NCI-H2107 (cell line): Measurements from ENCODE around the gene PITPNM3.

Source experiments
- DNase-seq: peaks from one replicate; lab custom pipeline; 2025; lab: John Stamatoyannopoulos, UW

Gene PITPNM3

DNA sequence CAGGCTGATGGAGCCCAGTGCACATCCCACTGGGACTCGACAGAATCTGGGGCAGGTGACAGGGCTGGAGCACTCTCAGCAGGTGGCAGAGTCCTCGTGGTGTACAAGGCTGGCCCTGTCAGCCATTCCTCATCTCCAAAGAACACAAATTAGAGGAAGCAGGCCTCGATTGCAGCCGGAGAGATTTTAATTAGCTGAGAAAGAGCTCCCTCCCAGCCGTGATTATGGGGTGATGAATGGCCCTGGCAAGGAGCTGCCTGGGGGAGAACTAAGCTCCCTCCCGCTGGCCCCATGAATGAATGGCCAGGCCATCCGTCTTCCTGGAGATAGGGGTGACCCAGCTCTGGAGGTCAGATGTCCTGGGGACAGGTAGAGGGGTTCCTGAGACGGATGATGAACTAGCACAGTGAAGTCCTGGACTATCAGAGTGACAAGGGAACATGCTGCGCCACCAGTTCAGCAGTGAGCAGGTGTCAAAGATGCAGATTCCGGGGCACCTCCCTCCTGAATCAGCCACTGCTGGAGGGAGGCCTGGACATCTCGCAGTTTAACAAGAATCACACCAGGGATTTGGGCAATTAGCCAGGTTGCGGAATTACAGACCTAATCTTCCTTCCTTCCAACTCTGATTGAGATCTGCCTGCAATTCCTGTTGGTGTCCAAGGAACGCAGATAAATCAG, 76.6 kb downstream of the PITPNM3 start:
- no peak for DNase-seq

DNA sequence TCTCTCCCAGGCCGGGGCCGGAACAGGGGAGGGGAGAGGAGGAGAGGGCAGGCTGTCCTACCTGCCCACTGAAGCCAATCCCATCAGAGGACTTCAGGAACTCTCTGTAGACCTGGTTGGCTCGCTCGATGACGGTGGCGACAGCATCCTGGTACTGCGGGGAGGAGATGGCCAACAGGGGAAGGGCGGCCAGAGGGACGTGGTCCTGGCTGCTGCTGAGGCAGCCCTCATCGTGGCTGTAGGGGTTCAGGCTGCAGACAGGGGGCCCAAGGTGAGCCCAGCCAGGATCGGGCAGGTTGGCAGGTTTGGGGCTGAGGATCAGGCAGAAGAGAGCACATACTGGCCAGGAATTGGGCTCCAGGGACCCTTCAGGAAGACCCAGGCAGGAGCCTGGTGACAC, 77.9 kb downstream of the PITPNM3 start:
- DNase-seq: no peak

DNA sequence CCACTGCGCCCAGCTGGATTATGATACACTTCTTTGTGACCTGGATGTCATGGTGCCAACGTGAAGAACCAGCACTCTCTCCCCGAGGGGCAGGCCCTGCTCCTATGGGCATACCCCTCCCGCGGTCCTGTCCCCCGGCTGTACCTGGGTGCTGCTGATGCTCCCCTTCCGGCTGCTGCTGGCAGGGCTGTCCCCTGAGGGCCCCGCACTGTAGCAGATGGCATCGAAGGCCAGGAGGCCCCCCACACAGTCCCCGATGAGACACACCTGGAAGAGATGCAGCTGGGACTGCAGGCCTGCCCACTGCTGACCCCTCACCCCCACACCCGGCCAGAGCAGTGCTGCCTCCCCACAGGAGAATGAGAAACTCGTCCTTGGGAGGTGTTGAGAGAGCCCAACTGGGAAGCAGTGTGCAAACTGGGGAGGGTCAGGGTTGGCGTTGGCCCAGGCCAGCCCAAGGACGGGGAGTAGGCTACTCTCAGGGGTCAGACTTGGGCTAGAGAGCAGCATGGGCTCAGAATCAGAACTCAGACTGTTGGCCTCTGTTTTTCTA, 78.4 kb downstream of the PITPNM3 start:
- no peak for DNase-seq

DNA sequence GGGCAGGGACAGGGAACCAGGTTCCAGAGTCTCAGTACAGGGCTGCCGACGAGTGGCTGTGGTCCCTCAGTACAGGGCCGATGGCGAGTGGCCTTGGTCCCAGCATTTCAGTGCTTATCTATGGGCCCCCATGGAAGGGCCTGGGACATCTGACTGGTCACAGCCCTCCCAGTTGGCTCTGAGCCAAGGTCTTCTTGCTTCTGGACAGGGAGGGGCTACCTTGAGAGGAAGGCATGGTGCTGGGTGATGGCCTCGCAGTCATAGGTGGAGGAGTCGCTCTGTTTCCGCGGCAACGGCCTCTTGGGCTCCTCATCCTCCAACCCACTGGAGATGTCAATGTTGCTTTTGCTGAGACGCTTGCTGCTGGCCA, 79.6 kb downstream of the PITPNM3 start:
- no peak for DNase-seq

DNA sequence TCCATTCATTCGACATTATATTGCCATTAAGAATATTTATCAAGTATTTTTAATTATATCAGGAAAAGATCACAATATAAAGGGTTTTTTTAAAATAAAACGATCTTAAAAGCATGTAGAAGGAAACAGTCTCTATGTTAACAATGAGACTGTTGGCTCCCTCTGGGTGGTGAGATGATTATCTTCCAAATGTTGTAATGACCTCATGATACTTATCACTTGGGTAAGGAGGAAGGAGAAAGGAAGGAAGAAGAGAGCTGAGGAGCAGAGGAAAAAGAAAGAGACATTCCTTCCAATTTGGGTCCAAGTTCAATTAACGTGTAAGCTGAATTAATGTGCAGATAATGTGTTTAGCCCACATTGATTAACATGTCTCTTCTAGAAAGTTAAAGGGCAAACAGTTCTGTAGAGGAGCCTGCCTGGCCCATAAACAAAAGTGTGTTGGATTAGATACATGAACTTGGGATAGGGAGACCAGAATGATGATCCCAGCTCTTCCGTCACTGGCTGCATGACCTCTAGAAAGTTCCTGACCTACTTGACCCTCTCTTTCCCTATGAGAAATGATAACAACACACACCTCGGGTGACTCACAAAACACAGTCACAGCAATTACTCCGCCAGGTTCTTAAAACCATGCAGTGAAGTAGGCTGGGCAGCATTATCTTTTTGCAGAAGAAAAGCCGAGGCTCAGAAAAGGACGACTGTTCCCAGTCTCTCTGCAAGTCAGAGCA, 80.1 kb downstream of the PITPNM3 start:
- no peak for DNase-seq

DNA sequence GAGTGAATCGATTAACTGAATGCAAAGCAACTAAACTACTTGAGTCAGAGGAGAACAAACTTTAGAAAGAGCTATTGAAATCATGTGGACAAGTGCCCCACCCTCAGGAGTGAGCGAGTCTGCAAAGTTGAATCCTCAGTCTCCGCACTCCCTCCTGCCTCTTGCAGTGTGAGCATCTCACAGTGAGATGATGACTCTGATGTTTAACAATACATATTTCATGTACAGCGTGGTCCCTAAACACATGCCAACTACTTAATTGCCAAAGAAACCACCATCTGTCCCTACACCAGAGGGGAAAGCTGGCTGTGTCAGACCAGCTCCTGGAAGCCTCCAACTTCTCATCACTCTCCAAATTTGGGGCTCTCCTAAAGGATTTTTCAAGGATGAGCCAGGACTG, 80.9 kb downstream of the PITPNM3 start:
- no peak for DNase-seq

DNA sequence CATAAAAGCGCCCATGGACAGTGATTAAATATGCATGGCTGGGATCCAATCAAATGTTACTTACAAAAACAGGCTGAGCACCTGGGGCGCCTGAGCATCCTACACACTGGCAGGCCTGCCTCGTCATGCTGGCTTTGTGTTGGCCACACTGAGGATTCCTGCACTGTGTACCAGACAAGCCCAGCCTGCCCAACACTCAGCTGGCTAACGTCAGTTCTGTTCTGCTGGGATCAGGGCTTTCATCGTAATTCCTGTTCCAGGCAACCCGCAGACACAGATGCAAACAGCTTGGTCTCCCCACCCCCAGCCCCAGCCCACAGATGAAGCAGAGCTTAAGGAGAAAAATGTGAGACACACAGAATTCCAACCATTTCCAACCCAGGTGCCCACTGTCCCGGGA, 81.4 kb downstream of the PITPNM3 start:
- DNase-seq: no peak

DNA sequence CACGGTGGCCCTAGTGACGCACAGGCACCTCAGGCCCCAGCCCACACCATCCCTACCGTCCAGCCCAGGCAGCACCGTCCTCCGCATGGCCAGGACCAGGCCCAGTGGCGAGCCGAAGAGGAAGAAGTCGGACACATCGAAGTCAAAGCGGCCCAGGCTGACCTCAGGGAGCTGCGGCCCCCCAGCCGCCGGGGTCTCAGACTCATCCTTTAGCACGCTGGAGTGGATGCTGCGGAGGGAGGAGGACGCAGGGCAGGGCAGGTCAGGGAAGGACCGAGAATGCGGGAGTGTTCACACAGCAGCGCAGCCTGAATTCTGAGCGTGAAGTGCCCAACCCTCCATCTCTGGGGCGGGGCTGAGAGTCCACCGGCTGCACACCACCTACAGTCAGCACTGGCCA, 82.0 kb downstream of the PITPNM3 start:
- no peak for DNase-seq

DNA sequence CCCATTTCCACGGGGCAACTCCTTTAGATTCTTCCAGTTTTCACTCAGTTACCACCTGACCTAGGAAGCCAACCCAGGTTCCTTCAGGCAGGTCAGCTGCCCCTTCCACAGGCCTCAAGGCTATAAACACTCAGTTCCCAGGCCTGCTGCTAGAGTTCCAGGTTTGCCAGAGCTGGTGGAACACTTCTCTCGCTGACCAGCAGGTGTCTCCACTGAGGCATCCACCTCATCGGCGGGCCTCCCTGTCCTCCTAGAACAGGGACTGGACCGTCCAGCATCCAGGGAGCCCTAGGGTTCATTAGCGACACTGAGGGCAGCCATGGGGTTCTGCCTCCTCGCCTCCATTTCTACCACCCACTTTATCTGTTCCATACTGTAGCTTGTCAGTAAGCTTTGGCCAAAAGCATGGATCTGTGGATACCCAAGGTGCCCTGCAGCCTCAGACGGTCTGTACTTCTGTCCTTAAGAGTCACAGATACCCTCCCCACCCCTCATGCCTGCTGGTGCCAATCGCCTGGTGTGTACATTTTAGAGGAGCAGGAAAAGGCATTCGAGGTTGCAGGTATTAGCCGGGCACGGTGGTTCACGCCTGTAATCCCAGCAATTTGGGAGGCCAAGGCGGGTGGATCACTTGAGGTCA, 83.1 kb downstream of the PITPNM3 start:
- no peak for DNase-seq

DNA sequence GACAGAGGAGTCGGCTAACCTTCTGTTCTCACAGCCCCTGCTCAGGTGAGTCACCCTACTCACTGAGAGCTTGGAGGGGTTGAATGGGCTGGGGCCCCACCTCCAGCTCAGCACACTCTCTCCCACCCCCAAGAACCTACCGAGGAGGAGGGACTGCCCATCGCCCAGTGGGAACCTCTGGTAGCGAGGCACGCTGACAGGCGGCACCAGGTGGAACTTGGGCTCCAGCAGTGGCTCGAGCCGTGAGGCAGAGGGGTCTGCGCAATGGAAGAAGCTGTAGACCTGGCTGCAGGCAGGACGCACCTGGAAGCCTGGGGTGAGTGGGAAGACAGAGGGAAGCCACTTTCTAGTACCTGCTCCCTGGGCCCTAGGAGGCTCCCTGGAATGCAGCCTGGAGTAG, 83.8 kb downstream of the PITPNM3 start:
- DNase-seq: no peak

DNA sequence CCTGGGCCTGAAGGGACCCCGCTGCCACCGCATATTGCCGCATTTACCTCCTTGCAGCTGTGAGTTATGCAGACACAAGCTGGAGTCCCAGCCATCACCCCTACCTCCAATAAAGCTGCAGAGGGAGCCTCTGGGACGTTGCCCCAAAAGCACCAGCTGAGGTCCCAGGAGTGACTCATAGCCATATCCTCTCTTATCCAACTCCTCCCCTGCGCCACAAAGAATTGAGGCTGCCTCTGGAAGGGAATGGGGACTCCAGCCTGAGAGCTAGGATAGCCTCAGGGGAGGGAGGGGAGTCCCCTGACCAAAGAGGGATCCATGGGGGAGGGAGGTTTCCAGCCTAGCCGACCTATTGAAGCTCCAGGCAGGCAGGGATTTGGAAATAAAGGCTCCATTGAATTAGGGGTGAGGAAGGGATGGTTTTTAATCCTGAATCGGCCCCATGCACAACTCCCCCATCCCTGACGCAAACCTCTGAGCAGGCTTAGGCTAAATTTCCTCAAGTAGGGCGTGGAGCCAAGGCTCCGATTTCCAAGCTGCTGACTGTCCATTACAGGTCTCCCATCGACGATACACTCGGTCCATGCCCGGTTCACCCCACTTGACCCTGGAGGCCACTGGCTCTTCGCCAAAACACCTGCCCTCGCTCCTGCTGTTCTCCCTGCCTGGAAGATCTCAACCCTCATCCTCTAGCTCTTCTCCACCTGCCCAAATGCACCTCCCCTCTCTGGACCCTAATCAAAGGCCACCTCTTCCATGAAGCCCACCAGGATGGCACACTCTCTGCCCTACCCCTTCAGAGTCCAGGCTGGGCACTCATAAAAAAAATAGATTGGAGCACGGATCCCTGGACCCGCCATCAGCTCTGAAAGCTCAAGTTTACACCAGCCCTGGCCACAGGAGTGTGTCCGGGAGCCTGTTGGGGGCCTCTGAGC, 84.6 kb downstream of the PITPNM3 start:
- no peak for DNase-seq

DNA sequence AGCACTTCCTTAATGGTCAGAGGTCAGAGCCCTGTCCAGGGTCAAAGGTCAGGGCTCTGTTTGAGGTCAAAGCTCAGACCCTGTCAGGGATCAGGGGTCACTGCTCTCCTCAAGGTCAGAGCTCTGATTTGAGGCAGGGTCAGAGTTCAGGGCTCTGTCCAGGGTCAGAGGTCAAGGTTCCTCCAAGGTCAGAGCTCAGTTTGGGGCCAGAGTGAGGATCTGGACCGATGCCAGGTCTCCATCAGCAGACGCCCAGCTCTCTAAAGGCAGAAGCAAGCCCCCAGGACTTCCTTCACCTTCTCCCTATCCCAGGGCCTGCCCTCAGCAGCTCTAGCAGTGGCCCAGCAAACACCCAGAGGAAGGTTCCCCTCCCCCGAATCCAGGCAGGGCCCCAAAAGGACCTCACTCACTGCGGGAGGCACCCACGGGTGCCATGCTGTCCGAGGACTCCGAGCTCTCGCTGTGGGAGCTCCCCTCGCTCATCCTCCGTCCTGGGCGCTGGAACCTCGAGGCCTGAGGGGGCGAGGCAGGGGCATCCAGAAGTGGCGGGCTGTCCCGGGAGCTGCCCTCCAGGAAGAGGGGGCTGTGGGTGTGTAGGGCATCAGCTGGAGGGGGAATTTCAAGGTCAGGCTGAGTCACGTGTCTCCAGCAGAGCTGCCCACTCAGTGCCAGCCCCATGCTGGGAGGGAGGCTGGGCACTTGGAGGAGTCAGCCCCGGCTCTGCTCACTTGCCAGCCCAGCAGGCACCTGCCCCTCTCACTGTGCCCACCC, 85.4 kb downstream of the PITPNM3 start:
- DNase-seq: no peak

DNA sequence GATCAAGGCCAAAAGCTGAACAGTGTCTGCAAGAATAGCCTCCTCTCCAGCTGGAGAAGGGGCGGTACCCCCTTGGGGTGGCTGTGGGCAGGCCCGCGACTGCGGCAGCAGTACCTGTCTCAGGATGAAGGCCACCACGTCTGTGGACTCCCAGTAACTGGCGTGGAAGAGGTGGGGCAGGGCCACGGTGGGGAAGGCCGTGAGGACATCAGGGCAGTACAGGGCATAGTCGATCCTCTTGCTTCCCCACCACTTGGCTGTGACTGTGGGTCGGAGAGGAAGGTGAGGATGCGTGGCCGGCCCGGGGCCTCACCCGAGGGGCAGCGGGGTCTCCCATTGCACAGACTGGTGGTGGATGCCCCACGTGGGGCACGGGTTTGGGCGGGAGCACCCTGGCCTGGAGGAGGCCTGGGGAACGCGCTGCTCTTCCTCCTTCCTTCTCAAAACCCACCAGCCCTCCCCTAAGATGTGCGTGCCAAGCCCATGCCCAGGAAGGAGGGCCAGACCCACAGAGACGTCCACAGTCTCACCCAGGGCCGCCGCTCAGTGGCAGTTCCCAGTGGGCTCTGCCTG, 86.1 kb downstream of the PITPNM3 start:
- DNase-seq: no peak

DNA sequence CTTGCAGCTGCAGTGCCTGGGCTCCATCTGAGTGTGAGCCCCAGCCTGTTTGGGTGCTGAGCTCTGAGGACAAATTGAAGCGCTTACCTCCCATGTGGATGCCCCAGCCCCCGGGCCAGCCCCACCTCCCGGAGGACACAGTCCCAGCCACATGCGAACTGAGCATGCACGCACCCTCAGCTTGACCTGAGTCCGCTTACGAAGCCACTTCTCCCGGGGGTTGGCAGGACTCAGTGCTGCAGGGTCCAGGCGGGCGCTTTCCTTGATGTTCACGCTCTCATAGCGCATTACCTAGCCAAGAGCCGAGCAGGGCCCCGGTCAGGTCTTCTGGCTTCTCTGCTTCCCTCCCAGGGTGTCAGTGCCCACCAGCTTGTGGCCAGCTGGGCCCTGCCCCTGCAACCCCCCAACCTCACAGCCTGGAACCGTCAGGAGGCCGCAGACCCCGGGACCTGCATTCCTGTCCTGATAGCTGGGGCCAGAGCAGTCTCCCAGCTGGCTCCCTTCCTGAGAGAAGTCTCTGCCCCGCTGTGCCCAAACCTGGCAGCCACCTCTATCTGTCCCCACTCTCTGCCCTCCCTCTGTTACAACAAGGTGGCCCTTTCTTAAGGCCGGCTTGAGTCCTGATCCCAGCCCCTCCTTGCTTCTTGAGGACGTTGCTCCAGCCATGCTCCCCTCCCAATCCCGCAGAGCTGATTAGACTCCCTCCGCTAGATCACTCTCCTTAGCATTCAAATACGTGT, 88.1 kb downstream of the PITPNM3 start:
- no peak for DNase-seq

DNA sequence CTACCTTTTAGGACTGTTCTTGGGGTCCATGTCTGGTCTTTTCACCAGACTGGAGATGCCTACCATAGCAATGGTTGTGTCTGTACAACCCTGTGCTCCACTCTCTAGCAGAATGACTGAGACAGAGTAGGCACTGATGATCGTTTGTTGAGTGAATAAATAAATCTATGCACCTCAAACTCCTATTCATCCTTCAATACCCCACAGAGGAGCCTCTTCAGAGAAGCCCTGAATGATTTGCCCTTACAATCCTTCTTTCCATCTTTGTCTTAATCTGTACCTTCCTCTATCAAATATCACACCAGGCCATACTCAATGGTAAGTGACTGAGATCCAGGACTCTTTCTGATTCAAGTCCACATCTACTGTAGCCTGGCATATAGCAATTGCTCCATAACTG, 88.8 kb downstream of the PITPNM3 start:
- no peak for DNase-seq

DNA sequence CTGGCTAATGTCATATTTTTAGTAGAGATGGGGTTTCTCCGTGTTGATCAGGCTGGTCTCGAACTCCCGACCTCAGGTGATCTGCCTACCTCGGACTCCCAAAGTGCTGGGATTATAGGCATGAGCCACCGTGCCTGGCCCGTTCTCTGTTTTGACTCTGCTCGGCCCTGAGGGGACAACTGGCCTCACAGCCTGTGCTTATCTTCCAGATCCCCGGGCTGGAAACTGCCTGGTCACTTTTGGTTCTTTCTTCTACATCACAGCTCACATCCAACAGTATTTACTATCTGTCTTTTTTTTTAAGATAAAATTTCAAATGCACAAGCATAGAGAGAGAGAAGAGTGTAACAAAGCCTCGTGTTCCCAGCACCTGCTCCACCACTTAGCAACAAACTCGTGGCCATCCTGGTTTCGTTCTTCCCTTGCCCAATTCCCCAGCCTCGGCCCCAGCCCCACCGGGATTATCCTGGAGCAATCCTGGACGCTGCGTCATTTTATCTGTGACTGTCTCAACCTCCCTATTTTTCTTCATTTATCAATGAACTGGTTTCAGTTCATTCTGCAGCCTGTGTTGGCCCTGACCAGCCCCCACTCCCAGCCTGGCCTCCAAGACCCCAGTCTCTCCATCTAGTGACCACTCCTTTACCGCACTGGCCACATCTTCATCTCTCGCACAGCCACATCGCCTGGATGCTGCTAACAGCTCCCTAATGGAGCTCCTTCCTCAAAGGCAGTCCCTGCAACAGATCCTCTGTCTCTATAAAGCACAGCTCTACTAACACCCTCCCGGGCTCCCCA, 91.0 kb downstream of the PITPNM3 start:
- DNase-seq: no peak

DNA sequence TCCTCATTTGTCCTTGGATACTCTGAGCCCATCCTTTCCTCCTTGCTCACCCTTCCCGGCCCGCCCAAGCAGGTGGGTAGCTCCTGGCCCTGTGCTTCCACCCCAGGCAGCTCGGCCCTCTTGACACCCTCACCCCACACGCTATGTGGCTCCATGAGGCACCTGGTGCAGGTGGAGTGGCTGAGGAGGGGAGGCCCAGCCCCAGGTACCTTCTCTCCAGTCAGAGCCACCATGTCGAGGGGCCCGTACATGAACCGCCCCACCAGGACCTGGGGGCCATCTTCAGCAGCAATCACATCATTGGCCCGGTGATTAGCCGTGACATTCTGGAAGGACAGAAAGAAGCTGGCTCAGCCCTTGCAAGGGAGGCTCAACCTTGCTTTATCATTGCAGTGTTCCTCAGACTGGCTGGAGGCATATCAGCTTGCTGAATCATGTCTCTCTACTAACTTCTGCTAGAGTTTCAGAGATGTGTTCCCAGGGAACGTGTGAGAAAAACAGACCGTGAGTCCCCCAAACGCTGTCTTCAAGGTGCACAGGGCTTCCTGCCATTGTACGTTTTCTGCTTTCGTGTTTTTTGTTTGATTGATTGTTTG, 91.8 kb downstream of the PITPNM3 start:
- DNase-seq: no peak

DNA sequence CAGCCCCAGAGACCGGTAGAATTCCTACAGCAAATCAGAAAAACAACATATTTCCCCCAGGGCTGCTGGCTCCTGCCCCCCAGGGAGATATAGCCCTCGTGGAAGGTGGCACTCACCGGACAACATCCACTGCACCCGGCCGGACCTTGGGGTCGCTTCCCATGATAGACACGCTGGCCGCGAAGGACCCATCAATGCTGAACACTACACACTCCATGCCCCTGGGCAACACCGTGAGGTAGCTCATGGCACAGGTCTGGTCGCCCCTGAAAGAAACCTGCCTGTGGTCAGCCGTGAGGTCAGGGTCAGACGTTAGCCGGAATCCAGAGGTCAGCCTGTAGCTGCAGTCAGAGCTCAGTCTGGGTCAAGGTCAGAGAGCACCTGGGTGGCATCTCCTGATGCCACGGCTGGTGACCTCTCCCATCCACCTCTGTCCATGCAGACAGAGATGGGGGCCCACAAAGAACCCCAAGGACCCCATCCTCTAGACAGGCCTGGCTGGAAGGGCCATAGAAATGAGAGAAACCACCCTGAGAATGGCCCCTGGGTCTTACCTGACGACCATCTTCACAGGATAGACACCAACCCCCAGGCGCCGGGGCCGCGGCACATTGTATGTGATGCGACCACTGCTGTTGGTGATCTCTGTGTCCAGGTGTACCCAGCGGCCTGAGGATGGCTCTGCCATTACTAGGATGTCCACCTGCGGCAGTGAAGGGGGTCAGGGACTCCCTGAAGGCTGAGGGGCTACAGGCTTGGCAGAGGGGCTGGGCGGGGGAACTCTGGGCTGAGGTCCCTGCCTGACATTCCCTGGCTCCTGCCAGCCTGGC, 92.5 kb downstream of the PITPNM3 start:
- no peak for DNase-seq
